Measurements from ENCODE around the gene SLC30A3. TPM values are rescaled to one million over a fixed set of nuclear protein-coding genes. Genes with fewer than 3 reads are reported as not detected.

The SLC30A3 gene
- total RNA-seq, 1 donor from 2014 or later, result not detected

- H3K27ac Mint-ChIP-seq, result no peak overlapping the region
- TF ChIP-seq CTCF (IDR thresholded peaks at IDR 0.05; ENCODE audit: unreplicated experiment), result no peak
- H3K9me3 Mint-ChIP-seq (ENCODE audit: low read depth), result no peaks in the 10 kb centered on the region
These were observed 22.6 kb upstream of the SLC30A3 start for GRCh38 chr2:27285481-27285880.

GRCh38 chr2:27284996-27285395, 22.1 kb upstream of the SLC30A3 start:
- Mint-ChIP-seq H3K36me3 (ENCODE audit: insufficient read depth) (no peaks in the 10 kb centered on the region), H3K27ac (no peak overlapping the region), H3K27me3 (peaks cover 43% of the 10 kb centered on the region), H3K4me1 (ENCODE audit: low read depth) (peaks cover 10% of the 10 kb centered on the region), H3K9me3 (ENCODE audit: low read depth) (no peaks in the 10 kb centered on the region), H3K4me3 (ENCODE audit: low read depth) (no peak overlapping the region)
- no peak for DNase-seq (ENCODE audit: low spot score, unreplicated experiment)
- TF ChIP-seq CTCF (IDR thresholded peaks at IDR 0.05; ENCODE audit: unreplicated experiment), result no peak

More at GRCh38 chr2:27285481-27285880, 22.6 kb upstream of the SLC30A3 start:
- DNase-seq (ENCODE audit: low spot score, unreplicated experiment), result no peak
- Mint-ChIP-seq H3K4me3 (ENCODE audit: low read depth) (no peak overlapping the region), H3K27me3 (peaks cover 43% of the 10 kb centered on the region), H3K36me3 (ENCODE audit: insufficient read depth) (no peaks in the 10 kb centered on the region), H3K4me1 (ENCODE audit: low read depth) (peaks cover 10% of the 10 kb centered on the region)

- Mint-ChIP-seq H3K4me1 (ENCODE audit: low read depth) (peaks cover 10% of the 10 kb centered on the region), H3K9me3 (ENCODE audit: low read depth) (no peaks in the 10 kb centered on the region), H3K4me3 (ENCODE audit: low read depth) (no peak overlapping the region), H3K27me3 (peaks cover 41% of the 10 kb centered on the region), H3K36me3 (ENCODE audit: insufficient read depth) (no peaks in the 10 kb centered on the region), H3K27ac (peak overlapping the region; percentile 25)
- TF ChIP-seq CTCF (IDR thresholded peaks at IDR 0.05; ENCODE audit: unreplicated experiment), result no peak
- no peak for DNase-seq (ENCODE audit: low spot score, unreplicated experiment)
These were observed 20.0 kb upstream of the SLC30A3 start for GRCh38 chr2:27282892-27283291.

GRCh38 chr2:27281855-27282559, 19.2 kb upstream of the SLC30A3 start, which contains the start of gene TRIM54:
Gene TRIM54 (plus strand): TSS chr2:27282429. CDS start chr2:27282732, 303 bp downstream.
- no peaks in the 10 kb centered on the region for H3K9me3 Mint-ChIP-seq (ENCODE audit: low read depth)
- H3K27me3 Mint-ChIP-seq, result peaks cover 45% of the 10 kb centered on the region
- H3K4me3 Mint-ChIP-seq (ENCODE audit: low read depth), result no peak within 1 kb of the TSS
- H3K36me3 Mint-ChIP-seq (ENCODE audit: insufficient read depth), result no peaks in the 10 kb centered on the region
- TF ChIP-seq CTCF (IDR thresholded peaks at IDR 0.05; ENCODE audit: unreplicated experiment), result no peak
- DNase-seq (ENCODE audit: low spot score, unreplicated experiment), result no peak
- peak within 1 kb of the TSS; percentile 25 for H3K27ac Mint-ChIP-seq
- H3K4me1 Mint-ChIP-seq (ENCODE audit: low read depth), result peaks cover 10% of the 10 kb centered on the region

- no peak for TF ChIP-seq CTCF (IDR thresholded peaks at IDR 0.05; ENCODE audit: unreplicated experiment)
- Mint-ChIP-seq H3K4me1 (ENCODE audit: low read depth) (peaks cover 10% of the 10 kb centered on the region), H3K9me3 (ENCODE audit: low read depth) (no peaks in the 10 kb centered on the region), H3K36me3 (ENCODE audit: insufficient read depth) (no peaks in the 10 kb centered on the region), H3K27me3 (peaks cover 41% of the 10 kb centered on the region), H3K27ac (no peak overlapping the region), H3K4me3 (ENCODE audit: low read depth) (no peak overlapping the region)
- no peak for DNase-seq (ENCODE audit: low spot score, unreplicated experiment)
These were observed 18.6 kb upstream of the SLC30A3 start for GRCh38 chr2:27281442-27281841.

Measured in progenitor cell of endocrine pancreas (in vitro differentiated cells).